Right forelimb (tissue), 1 donor: ENCODE results near the gene PTPN11.

ENCODE experiments used
- DNase-seq: peaks from one replicate; pipeline ENCODE4 v3.0.0-alpha.2; 2018

The PTPN11 gene

DNA sequence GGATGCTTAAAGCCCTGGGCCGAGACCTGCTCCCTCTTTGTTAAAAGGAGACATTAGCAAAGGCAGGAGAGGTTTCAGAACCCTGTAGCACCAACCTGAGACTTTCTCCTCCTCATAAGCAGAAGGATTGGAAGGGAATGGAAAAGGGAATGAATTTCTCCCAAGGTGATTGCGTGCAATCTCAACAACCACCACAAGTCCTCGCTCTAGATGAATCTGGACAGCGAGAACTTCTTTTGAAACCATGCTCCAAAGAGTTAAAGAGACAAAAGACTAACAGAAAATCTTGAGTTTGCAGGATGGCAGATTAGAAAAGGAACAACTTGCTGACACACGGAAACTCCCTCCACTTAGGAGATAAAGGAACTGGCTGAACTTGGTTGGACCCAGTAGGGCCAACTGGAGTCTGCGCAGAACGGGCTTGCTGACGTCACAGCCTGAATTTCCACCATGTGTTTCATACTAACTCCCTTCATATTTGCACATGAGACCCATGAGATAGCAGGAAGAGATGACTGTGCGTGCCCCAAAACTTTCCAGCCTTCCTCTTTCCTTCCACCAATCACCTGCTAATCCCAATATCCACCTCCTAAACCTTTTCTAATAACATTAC, 137.0 kb downstream of the PTPN11 start:
- no peak for DNase-seq

DNA sequence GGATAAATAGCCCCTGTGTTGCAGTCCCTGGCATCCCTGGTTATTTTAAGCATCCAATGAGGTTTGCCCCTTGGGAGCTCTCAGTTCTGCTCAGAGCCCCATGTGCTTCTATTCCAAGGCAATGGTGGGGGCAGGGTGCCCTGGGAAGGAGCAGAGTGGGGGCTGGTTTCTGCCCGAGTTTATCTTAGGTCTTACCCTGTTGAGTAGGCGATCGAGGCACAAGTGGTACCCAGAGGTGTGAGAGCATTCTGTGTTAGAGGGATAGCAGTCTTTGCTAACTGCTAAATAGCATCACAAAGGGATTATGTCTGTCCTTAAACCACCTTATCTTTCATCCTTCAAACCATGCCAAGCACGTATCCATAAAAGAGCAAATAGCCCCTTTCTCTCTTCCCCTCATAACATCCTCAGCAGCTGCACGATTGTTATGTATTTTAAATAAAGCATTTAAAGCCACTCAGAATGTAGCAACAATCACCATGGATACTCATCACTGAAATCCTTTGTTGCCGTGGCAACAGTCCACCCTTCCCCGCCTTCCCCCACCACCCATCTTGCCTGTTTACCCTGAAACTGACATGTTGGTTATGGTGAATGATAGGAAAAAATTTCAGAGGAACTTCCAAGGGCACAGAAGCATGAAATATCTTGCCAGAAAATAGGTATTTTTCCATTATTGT, 139.3 kb downstream of the PTPN11 start:
- DNase-seq, result no peak
